PFSK-1 (cell line): ENCODE measurements around the gene RBPMS2.

Experiments
- FOXP2 ChIP-seq: optimal IDR thresholded peaks from 2 replicates; pipeline ENCODE3; 2011; ENCODE audit warnings: borderline replicate concordance, control low read depth, inconsistent platforms; ENCODE audit not compliant: insufficient read depth; ENCODE audit errors: extremely low read length, extremely low read depth
- POLR2AphosphoS5 ChIP-seq: IDR thresholded peaks from 2 replicates; pipeline ENCODE4 v1.6.1; 2012; ENCODE audit warnings: low read depth, mild to moderate bottlenecking, control low read depth, low read length, moderate library complexity
- REST ChIP-seq, 2 experiments: IDR thresholded peaks; 2 replicates each; pipeline versions ENCODE4 v1.6.1 to v1.8.0; 2011 to 2012; ENCODE audit warnings: low read depth in 2 of 2, low read length in 2 of 2, control low read depth in 1 of 2, inconsistent platforms in 1 of 2, mild to moderate bottlenecking in 1 of 2, moderate library complexity in 1 of 2; ENCODE audit not compliant: insufficient read depth in 1 of 2
- SIN3A ChIP-seq: IDR thresholded peaks from 2 replicates; pipeline ENCODE4 v1.6.1; 2012; ENCODE audit warnings: mild to moderate bottlenecking, low read length, moderate library complexity, borderline replicate concordance; ENCODE audit not compliant: insufficient read depth
- TAF1 ChIP-seq: IDR thresholded peaks from 2 replicates; pipeline ENCODE4 v1.6.1; 2012; ENCODE audit warnings: low read length, control low read depth, borderline replicate concordance; ENCODE audit not compliant: insufficient read depth

RBPMS2 gene

GRCh38 chr15:64761156-64761555, 14.2 kb downstream of the RBPMS2 start:
- TF ChIP-seq REST (IDR thresholded peaks at IDR 0.05; ENCODE audit: insufficient read depth in 1 of 2, low read depth in 2 of 2, low read length in 2 of 2) = no peak
- TF ChIP-seq SIN3A = no peak
- no peak for TF ChIP-seq FOXP2
- TF ChIP-seq POLR2AphosphoS5 = no peak

- no peak for TF ChIP-seq FOXP2
- TF ChIP-seq SIN3A = no peak
- no peak for TF ChIP-seq TAF1
- TF ChIP-seq POLR2AphosphoS5 = no peak
- no peak for TF ChIP-seq REST (IDR thresholded peaks at IDR 0.05; ENCODE audit: insufficient read depth in 1 of 2, low read depth in 2 of 2, low read length in 2 of 2)
Observed at GRCh38 chr15:64760056-64760455, 15.3 kb downstream of the RBPMS2 start.

- no peak for TF ChIP-seq TAF1
- no peak for TF ChIP-seq FOXP2
- no peak for TF ChIP-seq REST (IDR thresholded peaks at IDR 0.05; ENCODE audit: insufficient read depth in 1 of 2, low read depth in 2 of 2, low read length in 2 of 2)
- TF ChIP-seq POLR2AphosphoS5 = no peak
- no peak for TF ChIP-seq SIN3A
Observed at GRCh38 chr15:64755427-64755940, 19.9 kb downstream of the RBPMS2 start.

- TF ChIP-seq REST (IDR thresholded peaks at IDR 0.05; ENCODE audit: insufficient read depth in 1 of 2, low read depth in 2 of 2, low read length in 2 of 2) (no peak), TAF1 (no peak), FOXP2 (no peak), POLR2AphosphoS5 (no peak), SIN3A (no peak)
Observed at GRCh38 chr15:64754663-64755426, 20.5 kb downstream of the RBPMS2 start.
